ENCODE results near the gene CLNK.

GRCh38 chr4:10577018-10577417 is 107.5 kb downstream of the CLNK start:
- TF ChIP-seq POLR2A (IDR thresholded peaks at IDR 0.05) (no peak), CTCF (IDR thresholded peaks at IDR 0.05) (no peak), EP300 (IDR thresholded peaks at IDR 0.05) (no peak), POLR2AphosphoS5 (IDR thresholded peaks at IDR 0.05) (no peak)
